Measurements from ENCODE around the gene SRXN1. TPM values are rescaled to one million over a fixed set of nuclear protein-coding genes. Genes with fewer than 3 reads are reported as not detected.

SRXN1 gene
- total and polyA plus RNA-seq, 2 donors (not counting 3 experiments of a cell fraction or from before 2014, with no cell fraction given), result 19.3 to 24.9 TPM

DNA sequence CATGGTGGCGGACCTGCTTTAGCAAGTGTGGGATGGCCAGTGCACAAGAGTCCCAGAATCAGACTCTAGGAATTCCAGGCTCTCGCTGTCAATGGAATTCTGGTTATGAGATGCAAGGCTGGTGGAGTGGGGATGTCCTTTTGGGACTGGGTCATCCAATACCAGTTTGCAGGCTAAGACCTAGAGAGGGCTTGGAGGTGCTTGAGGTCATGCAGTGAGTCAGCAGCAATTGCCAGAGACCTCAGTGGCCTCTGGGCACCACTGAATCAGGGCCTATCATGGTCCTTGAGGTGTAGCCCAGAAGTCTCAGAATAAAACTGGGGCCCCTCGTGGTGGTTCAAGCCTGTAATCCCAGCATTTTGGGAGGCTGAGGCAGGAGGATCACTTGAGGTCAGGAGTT, 24.0 kb upstream of the SRXN1 start:
- peaks cover 35 to 43% of the 10 kb centered on the region in 2 experiments for H3K27me3 ChIP-seq (ENCODE audit: control insufficient read depth in 2 of 2, insufficient read depth in 2 of 2, low read length in 2 of 2)
- dilution Hi-C loops (cut with MboI; ENCODE audit: extremely low pct_ligation_motif_present, low sequenced_read_pairs) (no loop called here), intact Hi-C loops (cut with micrococcal nuclease) (no loop called here)
- ChIA-PET POLR2A (no interaction called here), CTCF (interaction anchor here (1.9 kb wide), 1 partner anchor 10 kb away, joined by 9 read pairs; no protein-coding TSS in a partner anchor)
- no peaks in the 10 kb centered on the region for H3K9me1 ChIP-seq (replicated peaks; ENCODE audit: control insufficient read depth, extremely low read depth, insufficient read depth, low read length)
- DNase-seq (ENCODE audit: low read depth, low spot score) (no peak), FAIRE-seq (no peak)
- no peak overlapping the region for H3K27ac ChIP-seq (ENCODE audit: insufficient read depth, low read depth, low read length)
- H2AFZ ChIP-seq (ENCODE audit: low read depth, low read length), result no peak overlapping the region
- no peak overlapping the region for H3K9ac ChIP-seq (replicated peaks; ENCODE audit: extremely low read depth, insufficient read depth, low read length)
- no TSS peak for BruUV-seq (replicated peaks)
- no peaks in the 10 kb centered on the region for H4K20me1 ChIP-seq (replicated peaks; ENCODE audit: control insufficient read depth, extremely low read depth, insufficient read depth, low read length)
- H3K9me3 ChIP-seq (replicated peaks; ENCODE audit: control insufficient read depth, insufficient read depth, low read length), result no peaks in the 10 kb centered on the region
- H3K4me3 ChIP-seq (replicated peaks in 1 of 3; ENCODE audit: insufficient read depth in 1 of 3, low read depth in 1 of 3, low read length in 3 of 3), result no peak overlapping the region
- H3K36me3 ChIP-seq (ENCODE audit: control insufficient read depth in 2 of 2, extremely low read depth in 1 of 2, insufficient read depth in 2 of 2, low read length in 2 of 2), result no peaks in the 10 kb centered on the region
- no peaks in the 10 kb centered on the region for H3K4me1 ChIP-seq (ENCODE audit: control insufficient read depth, extremely low read depth, insufficient read depth, low read length)
- H3K4me2 ChIP-seq (ENCODE audit: insufficient read depth, low read length), result no peak overlapping the region
- TF ChIP-seq GATA2 (IDR thresholded peaks at IDR 0.05; ENCODE audit: insufficient read depth, insufficient read length, low read depth, low read length) (no peak), FOS (IDR thresholded peaks at IDR 0.05; ENCODE audit: borderline replicate concordance, insufficient read depth, low read length) (no peak), MYC (IDR thresholded peaks at IDR 0.05; ENCODE audit: low read depth, low read length) (no peak), EZH2 (IDR thresholded peaks at IDR 0.05; ENCODE audit: borderline replicate concordance, low read depth, low read length, severe bottlenecking) (no peak), POLR2AphosphoS5 (IDR thresholded peaks at IDR 0.05; ENCODE audit: insufficient read depth, low read depth, low read length) (no peak), POLR2A (IDR thresholded peaks at IDR 0.05; ENCODE audit: low read depth, low read length) (no peak), JUN (IDR thresholded peaks at IDR 0.05; ENCODE audit: borderline replicate concordance, insufficient read depth, insufficient read length, low read depth) (no peak)
- TF ChIP-seq, protein P1, sequence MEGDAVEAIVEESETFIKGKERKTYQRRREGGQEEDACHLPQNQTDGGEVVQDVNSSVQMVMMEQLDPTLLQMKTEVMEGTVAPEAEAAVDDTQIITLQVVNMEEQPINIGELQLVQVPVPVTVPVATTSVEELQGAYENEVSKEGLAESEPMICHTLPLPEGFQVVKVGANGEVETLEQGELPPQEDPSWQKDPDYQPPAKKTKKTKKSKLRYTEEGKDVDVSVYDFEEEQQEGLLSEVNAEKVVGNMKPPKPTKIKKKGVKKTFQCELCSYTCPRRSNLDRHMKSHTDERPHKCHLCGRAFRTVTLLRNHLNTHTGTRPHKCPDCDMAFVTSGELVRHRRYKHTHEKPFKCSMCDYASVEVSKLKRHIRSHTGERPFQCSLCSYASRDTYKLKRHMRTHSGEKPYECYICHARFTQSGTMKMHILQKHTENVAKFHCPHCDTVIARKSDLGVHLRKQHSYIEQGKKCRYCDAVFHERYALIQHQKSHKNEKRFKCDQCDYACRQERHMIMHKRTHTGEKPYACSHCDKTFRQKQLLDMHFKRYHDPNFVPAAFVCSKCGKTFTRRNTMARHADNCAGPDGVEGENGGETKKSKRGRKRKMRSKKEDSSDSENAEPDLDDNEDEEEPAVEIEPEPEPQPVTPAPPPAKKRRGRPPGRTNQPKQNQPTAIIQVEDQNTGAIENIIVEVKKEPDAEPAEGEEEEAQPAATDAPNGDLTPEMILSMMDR (IDR thresholded peaks at IDR 0.05; ENCODE audit: extremely low read depth in 1 of 2, insufficient read depth in 1 of 2, low read depth in 1 of 2, low read length in 2 of 2), result no peak
- TF ChIP-seq, protein P2, sequence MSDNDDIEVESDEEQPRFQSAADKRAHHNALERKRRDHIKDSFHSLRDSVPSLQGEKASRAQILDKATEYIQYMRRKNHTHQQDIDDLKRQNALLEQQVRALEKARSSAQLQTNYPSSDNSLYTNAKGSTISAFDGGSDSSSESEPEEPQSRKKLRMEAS (IDR thresholded peaks at IDR 0.05; ENCODE audit: insufficient read depth, insufficient read length), result no peak
- no peaks in the 10 kb centered on the region for H3K79me2 ChIP-seq (ENCODE audit: control insufficient read depth, insufficient read depth, low read length)
